ENCODE results near the gene KIF17.

KIF17 gene

GRCh38 chr1:20715406-20715805 lies 2.4 kb downstream of the KIF17 start:
- DNase-seq (ENCODE audit: insufficient read length, low spot score) (no peak), FAIRE-seq (no peak)
- no peak for TF ChIP-seq CTCF (IDR thresholded peaks at IDR 0.05; ENCODE audit: insufficient read depth, missing control alignments)

- DNase-seq (ENCODE audit: insufficient read length, low spot score) (no peak), FAIRE-seq (no peak)
- no peak for TF ChIP-seq CTCF (IDR thresholded peaks at IDR 0.05; ENCODE audit: insufficient read depth, missing control alignments)
These were observed 4.4 kb downstream of the KIF17 start for GRCh38 chr1:20713440-20713839.

GRCh38 chr1:20712215-20712577 lies 5.6 kb downstream of the KIF17 start:
- FAIRE-seq (no peak), DNase-seq (ENCODE audit: insufficient read length, low spot score) (no peak)
- TF ChIP-seq CTCF (IDR thresholded peaks at IDR 0.05; ENCODE audit: insufficient read depth, missing control alignments), result no peak

GRCh38 chr1:20711285-20712214 lies 6.3 kb downstream of the KIF17 start:
- DNase-seq (ENCODE audit: insufficient read length, low spot score), result no peak

GRCh38 chr1:20710469-20711284 lies 7.1 kb downstream of the KIF17 start:
- FAIRE-seq, result no peak
- DNase-seq (ENCODE audit: insufficient read length, low spot score), result no peak
- TF ChIP-seq CTCF (IDR thresholded peaks at IDR 0.05; ENCODE audit: insufficient read depth, missing control alignments), result no peak

More at GRCh38 chr1:20711285-20712214, 6.3 kb downstream of the KIF17 start:
- no peak for FAIRE-seq
- TF ChIP-seq CTCF (IDR thresholded peaks at IDR 0.05; ENCODE audit: insufficient read depth, missing control alignments), result no peak

GRCh38 chr1:20709868-20710267 lies 7.9 kb downstream of the KIF17 start:
- TF ChIP-seq CTCF (IDR thresholded peaks at IDR 0.05; ENCODE audit: insufficient read depth, missing control alignments), result no peak
- no peak for DNase-seq (ENCODE audit: insufficient read length, low spot score)
- no peak for FAIRE-seq
